Left ventricle myocardium superior (tissue), 1 donor: ENCODE data around the gene HGF. TPM values are rescaled to one million over a fixed set of nuclear protein-coding genes. Genes with fewer than 3 reads are reported as not detected.

Experiments
- ATAC-seq: fragments of 200-7000 bp; cut with Tn5 transposase; one replicate; pipeline ENCODE4 v1.9.1; 2020; ENCODE audit warnings: mild to moderate bottlenecking, moderate library complexity
- DNase-seq: peaks from one replicate; pipeline ENCODE4 v3.0.0-alpha.2; 2020
- intact Hi-C: fragments of 100-400 bp; cut with micrococcal nuclease; formaldehyde crosslinking; loops from one replicate; pipeline ENCODE4 v1.11.0; 2022
- total RNA-seq: library from RNA; stranded (reverse); fragmentation: NEBNext Ultra II Directional; extraction: Animal tissue kit (Norgen Biotek cat#: 25700); gene quantifications from one replicate; pipeline ENCODE4 v1.2.1, GENCODE V29; 2021
- donor health status: DM: no; HTN: yes; CAD: no; lungs with severe emphysema.

The HGF gene
- total RNA-seq, 1 donor from 2014 or later = 2.4 TPM

DNA sequence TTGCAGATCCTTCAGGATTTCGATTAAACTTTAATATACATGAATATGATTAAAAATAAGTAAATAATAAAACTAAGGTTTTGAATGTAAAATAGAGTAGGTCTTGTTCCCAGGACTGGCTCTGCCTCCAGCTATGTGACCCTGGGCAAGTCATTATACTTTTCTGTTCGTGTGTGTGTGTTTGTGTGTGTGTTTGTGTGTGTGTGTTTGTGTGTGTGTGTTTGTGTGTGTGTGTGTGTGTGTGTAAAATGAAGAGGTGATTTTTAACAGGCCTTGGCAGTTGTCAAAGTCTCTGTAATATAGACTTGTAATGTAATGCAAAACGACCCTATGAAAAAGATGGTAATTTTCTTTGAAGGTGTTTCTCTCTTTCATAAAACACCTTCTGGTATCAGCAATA lies 79.2 kb downstream of the HGF start:
- ATAC-seq = no peak
- intact Hi-C loops = no loop called here
- no peak for DNase-seq

- DNase-seq = no peak
- intact Hi-C loops = no loop called here
- no peak for ATAC-seq
Observed at GRCh38 chr7:81690251-81690650, 79.6 kb downstream of the HGF start.

GRCh38 chr7:81688622-81689411 lies 81.0 kb downstream of the HGF start:
- DNase-seq (no peak), ATAC-seq (no peak)
- intact Hi-C loops = no loop called here

DNA sequence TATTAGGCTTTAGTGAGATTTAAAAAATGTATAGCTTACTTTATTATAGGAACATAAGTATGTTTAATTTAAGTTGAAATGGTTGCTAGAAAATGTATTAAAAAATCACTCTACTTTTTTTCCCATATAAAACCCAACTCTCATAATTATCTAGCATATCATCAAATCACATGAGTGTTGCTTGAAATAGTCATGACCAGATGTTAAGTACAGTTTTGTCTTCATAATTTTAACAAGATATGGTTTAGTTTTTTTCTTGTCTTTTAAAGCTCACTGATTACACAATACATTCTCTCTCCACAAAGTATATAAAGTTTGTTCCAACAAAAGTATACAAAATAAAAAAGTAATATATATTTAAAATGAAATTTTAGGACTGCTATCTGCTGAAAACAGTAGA lies 82.8 kb downstream of the HGF start:
- no peak for DNase-seq
- intact Hi-C loops = no loop called here
- ATAC-seq = no peak

DNA sequence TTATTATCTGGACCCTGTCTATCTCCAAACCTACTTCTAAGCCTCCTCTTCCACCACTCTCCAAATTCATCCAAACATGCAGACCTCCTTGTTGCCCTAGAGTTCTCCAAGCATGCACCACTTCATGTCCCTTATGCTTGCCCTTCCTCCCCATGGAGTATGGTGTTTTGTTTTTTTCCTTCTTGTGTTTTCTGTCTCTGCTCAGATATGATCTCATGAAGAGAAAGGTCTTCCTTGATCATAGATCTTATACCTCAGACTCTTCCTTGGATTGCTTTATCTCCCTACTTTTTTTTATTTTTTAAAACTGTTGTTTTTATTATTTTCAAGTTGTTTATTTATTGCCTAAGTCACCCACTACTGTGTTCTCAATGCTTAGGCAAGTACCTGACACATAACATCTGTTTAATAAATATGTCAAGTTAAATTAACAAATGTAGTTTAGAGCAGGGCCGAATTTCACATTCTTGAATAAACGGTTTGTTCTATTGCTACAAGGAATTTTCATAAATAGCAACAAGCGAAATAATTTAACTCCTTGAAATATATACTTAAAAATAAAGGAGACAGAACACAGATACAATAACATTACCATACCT lies 84.5 kb downstream of the HGF start:
- DNase-seq = no peak
- ATAC-seq = peak; percentile 40
- intact Hi-C loops = no loop called here

GRCh38 chr7:81684514-81685269 lies 85.2 kb downstream of the HGF start:
- DNase-seq (peak; percentile 83), ATAC-seq (peak; percentile 99)
- intact Hi-C loops = no loop called here

- no peak for ATAC-seq
- DNase-seq = no peak
- intact Hi-C loops = no loop called here
Observed at GRCh38 chr7:81684033-81684432, 85.8 kb downstream of the HGF start.

- intact Hi-C loops = no loop called here
- DNase-seq (no peak), ATAC-seq (no peak)
Observed at GRCh38 chr7:81682873-81683272, 87.0 kb downstream of the HGF start.

DNA sequence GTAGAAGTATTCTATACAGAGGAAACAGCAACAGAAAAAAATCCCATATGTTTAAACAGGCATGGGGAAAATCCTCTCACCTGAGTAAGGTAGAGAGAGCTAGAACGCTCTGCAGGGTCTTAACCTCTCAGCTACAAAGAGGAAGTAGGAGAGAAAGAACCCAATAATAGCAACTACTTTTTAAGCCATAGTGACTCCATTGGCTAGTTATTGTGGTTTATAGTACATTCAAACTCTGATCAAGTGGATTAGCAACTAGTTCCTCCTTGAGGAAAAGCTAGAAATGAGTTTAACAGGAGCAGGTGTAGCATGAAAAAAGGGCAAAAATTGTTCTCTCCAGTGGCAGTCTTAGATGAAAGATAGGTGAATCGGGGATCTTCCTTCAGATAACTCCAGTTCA lies 89.7 kb downstream of the HGF start:
- DNase-seq = no peak
- ATAC-seq = no peak
- intact Hi-C loops = no loop called here

DNA sequence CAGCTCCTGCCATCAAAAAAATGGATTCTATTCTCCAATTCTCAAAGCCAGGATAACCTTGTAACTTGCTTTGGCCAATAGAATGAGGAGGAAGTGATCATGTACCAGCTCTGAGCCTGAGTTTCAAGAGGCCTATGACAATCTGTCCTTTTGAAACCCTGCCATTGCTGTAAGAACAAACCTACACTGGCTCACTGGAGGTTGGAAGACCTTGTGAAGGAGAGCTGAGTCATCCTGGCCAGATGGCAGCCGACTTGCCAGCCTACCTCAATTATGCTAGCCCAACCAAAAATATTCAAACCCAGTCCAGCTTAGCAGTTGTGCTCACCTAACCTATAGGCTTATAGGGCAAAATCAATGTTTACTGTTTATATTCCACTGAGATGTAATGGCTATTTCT lies 93.0 kb downstream of the HGF start:
- DNase-seq (no peak), ATAC-seq (peak; percentile 43)
- intact Hi-C loops = no loop called here

GRCh38 chr7:81676105-81676811 lies 93.6 kb downstream of the HGF start:
- peak; percentile 47 for ATAC-seq
- intact Hi-C loops = no loop called here
- DNase-seq = no peak

DNA sequence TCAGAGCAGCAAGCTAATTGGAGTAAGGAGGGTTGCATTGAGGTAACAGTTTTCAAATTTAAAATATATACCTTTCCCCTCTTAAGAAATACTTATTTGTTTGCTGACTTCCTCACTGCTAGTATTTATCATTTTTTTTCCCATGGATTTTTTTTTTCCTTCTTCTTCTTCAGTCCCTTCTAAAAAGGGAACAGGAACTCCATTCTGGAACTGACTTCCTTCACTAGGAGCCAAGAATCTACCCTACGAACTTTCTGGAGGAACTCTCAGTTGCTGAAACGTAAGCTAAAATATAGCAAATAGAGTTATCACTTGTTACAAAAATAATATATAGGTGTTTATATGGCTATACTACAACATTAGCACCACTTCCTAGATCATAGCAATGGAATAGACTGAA lies 95.4 kb downstream of the HGF start:
- no peak for ATAC-seq
- DNase-seq = no peak
- intact Hi-C loops = no loop called here

GRCh38 chr7:81672872-81673271 lies 97.0 kb downstream of the HGF start:
- DNase-seq = no peak
- no peak for ATAC-seq
- intact Hi-C loops = no loop called here

DNA sequence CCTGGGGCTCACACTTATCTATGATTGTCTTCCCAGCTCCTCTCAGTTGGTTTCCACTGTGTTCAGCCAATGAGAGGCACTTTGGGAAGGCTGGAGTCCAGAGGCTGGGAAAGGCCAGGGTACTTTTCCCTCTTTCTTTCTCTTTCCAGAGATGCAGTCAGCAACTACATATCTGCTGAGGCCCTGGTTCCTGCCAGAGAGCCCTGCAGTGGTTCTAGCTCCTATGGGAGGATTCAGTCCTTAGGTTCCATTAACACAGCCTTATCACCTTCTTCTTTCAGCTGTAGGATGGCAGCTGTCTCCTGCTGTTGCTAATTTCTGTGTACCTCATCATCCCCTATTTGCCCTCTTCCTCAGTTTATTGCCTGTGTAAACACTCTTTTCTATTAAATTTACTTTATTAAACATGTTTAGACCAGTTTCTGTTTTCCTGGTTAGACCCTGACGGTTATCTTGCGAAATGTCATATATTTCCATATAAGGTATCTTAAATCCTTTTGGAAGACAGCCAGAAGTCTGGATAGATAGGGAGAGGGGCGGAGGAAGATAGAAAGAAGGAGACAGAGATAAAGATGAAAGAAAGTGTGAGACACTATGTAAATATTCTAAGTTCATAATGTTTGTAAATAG lies 100.3 kb downstream of the HGF start:
- ATAC-seq (no peak), DNase-seq (no peak)
- intact Hi-C loops = no loop called here

DNA sequence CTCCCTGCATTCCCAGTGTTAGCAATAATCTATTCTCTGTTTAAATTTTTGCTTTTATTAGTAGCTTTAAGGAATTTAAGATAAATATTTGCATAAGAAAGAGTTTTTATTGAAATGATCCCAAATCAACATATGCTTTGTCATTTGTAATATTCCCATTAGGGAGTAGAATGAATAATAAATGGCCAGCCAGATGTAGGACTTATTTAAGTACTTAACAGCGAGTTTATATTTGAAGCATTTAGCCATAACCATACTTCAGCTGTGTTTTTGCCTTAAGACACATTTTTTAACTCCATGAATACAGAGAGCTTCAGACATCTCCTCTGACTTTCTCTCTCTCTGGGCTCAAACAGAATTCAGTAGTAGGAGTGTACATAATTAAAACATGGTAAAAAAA lies 103.6 kb downstream of the HGF start:
- intact Hi-C loops = no loop called here
- ATAC-seq = no peak
- no peak for DNase-seq

DNA sequence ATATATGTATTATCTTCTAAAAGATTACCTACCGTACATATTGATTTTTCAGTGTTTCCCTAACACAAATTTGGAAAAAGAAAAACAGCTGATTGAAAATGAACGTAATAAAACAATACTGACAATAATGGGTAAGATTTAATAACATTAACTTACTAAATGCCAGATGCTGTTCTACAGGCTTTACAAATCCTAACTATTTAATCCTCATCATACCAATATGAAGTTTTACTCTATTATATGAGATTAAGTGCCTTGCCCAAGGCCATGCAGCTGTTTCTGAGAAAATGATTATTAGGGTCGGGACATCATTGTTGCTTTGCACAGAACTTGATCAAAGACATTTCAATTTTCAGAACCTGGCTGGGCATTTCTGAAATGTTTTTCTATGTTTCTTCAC lies 104.6 kb downstream of the HGF start:
- intact Hi-C loops = no loop called here
- ATAC-seq (no peak), DNase-seq (no peak)

GRCh38 chr7:81664304-81664703 lies 105.5 kb downstream of the HGF start:
- DNase-seq (no peak), ATAC-seq (no peak)
- intact Hi-C loops = no loop called here

DNA sequence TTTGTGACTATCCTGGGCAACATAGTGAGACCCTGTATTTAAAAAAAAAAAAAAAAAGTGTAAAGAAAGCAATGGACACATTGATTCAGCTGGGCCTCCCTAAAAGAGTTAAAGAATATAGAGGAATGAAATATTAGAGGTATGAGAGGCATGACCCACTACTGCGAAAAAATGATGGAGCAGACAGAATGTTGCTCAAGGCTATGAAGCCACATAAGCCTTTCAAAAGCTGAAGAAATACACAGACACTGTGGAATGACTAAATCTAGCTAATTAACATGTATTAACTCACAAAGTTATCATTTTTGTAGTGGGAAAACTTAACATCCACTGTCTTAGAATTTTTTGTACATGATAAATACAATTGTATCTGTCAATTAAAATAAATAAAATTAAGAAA lies 107.3 kb downstream of the HGF start:
- no peak for ATAC-seq
- intact Hi-C loops = no loop called here
- no peak for DNase-seq

DNA sequence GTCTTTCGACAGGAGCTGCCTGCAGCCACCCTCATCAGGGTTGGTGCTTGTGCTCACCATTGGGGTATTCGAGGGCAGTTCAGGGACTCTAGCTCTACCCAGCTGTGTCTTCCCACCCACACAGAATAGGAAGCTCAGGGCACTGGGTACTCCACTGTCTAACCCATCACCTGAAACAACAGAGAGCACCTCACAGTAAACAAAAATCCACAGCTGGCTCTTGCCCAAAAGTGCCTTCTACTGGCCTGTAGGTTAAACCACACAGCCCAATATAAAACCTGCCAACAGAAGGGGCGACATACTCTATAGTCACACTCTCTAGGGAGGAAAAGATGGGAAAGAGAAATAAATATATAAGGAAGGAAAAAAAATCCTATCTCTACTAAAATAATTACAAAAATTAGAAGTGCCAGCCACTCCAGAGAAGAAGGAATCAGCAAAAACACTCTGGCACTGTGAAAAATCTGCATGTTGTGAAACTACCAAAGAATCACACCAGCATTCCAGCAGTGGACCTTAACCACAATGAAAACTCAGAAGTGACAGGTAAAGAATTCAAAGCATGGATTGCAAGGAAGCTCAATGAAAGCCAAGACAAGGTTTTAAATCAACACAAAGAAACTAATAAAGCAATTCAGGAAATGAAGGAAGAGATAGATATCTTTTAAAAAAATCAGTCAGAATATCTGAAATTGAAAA lies 110.0 kb downstream of the HGF start:
- intact Hi-C loops = no loop called here
- DNase-seq = no peak
- ATAC-seq = no peak
